K562 (cell line): Measurements from ENCODE around the gene GPX1. TPM values are rescaled to one million over a fixed set of nuclear protein-coding genes. Genes with fewer than 3 reads are reported as not detected.

Experiments used
- ETV1 ChIP-seq: fragments of 450-650 bp; conservative IDR thresholded peaks from 2 replicates; pipeline ENCODE4 v1.6.1; 2016; ENCODE audit warnings: missing genetic modification characterization, control low read depth, low read depth, missing compliant biosample characterization
- ETV6 ChIP-seq, 3 experiments: fragments of 150-350 bp in 1 of 3; sonication (generic) in 1 of 3; formaldehyde crosslinking in 1 of 3; IDR thresholded peaks; 2 replicates each; pipeline versions ENCODE4 v1.6.1 to v1.8.0; 2014 to 2022; ENCODE audit warnings: borderline replicate concordance in 2 of 3, low read depth in 2 of 3, antibody characterized with exemption in 1 of 3, low read length in 1 of 3, mild to moderate bottlenecking in 1 of 3, missing genetic modification reagents in 1 of 3
- HLTF ChIP-seq: fragments of 450-650 bp; IDR thresholded peaks from 2 replicates; pipeline ENCODE4 v1.6.1; 2016
- JUN ChIP-seq, 2 experiments: sonication (generic) in 1 of 2; formaldehyde crosslinking in 1 of 2; IDR thresholded peaks; 2 replicates each; pipeline versions ENCODE4 v1.6.1 to v1.8.0; 2012 to 2022; ENCODE audit warnings: borderline replicate concordance in 2 of 2, mild to moderate bottlenecking in 2 of 2, improper control_type of control experiment in 1 of 2, low read depth in 1 of 2, low read length in 1 of 2, missing genetic modification reagents in 1 of 2
- OTX1 ChIP-seq: fragments of 450-650 bp; formaldehyde crosslinking; IDR thresholded peaks from 2 replicates; pipeline ENCODE4 v1.4.0; 2022; ENCODE audit warnings: mild to moderate bottlenecking
- RCOR1 ChIP-seq, 2 experiments: IDR thresholded peaks; 2 replicates each; pipeline ENCODE4 v1.6.1; 2012; ENCODE audit warnings: low read depth in 2 of 2, low read length in 2 of 2, borderline replicate concordance in 1 of 2, improper control_type of control experiment in 1 of 2
- SMAD1 ChIP-seq: fragments of 150-350 bp; IDR thresholded peaks from 2 replicates; pipeline ENCODE4 v1.6.1; 2014; ENCODE audit warnings: low read length, low read depth; ENCODE audit not compliant: partially characterized antibody
- TAF1 ChIP-seq: IDR thresholded peaks from 2 replicates; pipeline ENCODE4 v1.6.1; 2011; ENCODE audit warnings: mild to moderate bottlenecking, low read length, moderate library complexity; ENCODE audit not compliant: insufficient read depth, control insufficient read depth, severe bottlenecking; ENCODE audit errors: extremely low read depth
- ZNF224 ChIP-seq: sonication (generic); formaldehyde crosslinking; IDR thresholded peaks from 2 replicates; pipeline ENCODE4 v1.8.0; 2022; ENCODE audit warnings: mild to moderate bottlenecking, missing genetic modification reagents
- ZNF41 ChIP-seq: fragments of 250-450 bp; sonication (Bioruptor Pico); conservative IDR thresholded peaks from 2 replicates; pipeline ENCODE4 v1.4.0; 2020; ENCODE audit warnings: mild to moderate bottlenecking
- ZZZ3 ChIP-seq: fragments of 450-650 bp; IDR thresholded peaks from 2 replicates; pipeline ENCODE4 v1.6.1; 2016; ENCODE audit warnings: antibody characterized with exemption, mild to moderate bottlenecking, moderate library complexity
- polyA plus RNA-seq, 8 experiments: library from polyadenylated mRNA; depleted of rRNA in 4 of 8; stranded (reverse) in 5 of 8; unstranded in 3 of 8; fragments of >200 nt; fragmentation: Nextera tagmentation in 2 of 8; fragmentation: Illumina TruSeq in 1 of 8; extraction: Ambion mirVana in 2 of 8; extraction: Trizol in 1 of 8; gene quantifications; 2 replicates each; pipeline versions ENCODE4 v1.2.1 to v1.2.3, GENCODE V29; 2011 to 2014; ENCODE audit warnings: inconsistent platforms in 1 of 8, missing spikeins in 1 of 8
- total RNA-seq, 7 experiments: library from RNA; depleted of rRNA in 6 of 7; stranded (reverse); fragments of >200 nt in 6 of 7; fragmentation: Illumina TruSeq in 2 of 7; extraction: Trizol in 2 of 7; gene quantifications; 2 replicates each; pipeline versions ENCODE4 v1.2.1 to v1.2.3, GENCODE V29; 2011 to 2021; ENCODE audit warnings: low replicate concordance in 1 of 7
- TF ChIP-seq, protein P1 (sequence below), 2 experiments: fragments of 450-650 bp; IDR thresholded peaks; 2 replicates each; pipeline ENCODE4 v1.6.1; 2016; ENCODE audit warnings: mild to moderate bottlenecking in 2 of 2, borderline replicate concordance in 1 of 2, low read depth in 1 of 2, moderate library complexity in 1 of 2
- TF ChIP-seq, protein P2 (sequence below): fragments of 250-450 bp; sonication (Bioruptor Pico); IDR thresholded peaks from 2 replicates; pipeline ENCODE4 v1.6.1; 2021; ENCODE audit warnings: mild to moderate bottlenecking
- TF ChIP-seq, protein P3 (sequence below): IDR thresholded peaks from 2 replicates; pipeline ENCODE4 v1.6.1; 2012; ENCODE audit warnings: low read depth, low read length, improper control_type of control experiment, borderline replicate concordance

Gene GPX1
- total and polyA plus RNA-seq, 9 of the 15 experiments (the other 6 are each of a cell fraction or from before 2014, with no cell fraction given), result 0.08 to 1.3 (median 0.21) TPM; not detected in 5

DNA sequence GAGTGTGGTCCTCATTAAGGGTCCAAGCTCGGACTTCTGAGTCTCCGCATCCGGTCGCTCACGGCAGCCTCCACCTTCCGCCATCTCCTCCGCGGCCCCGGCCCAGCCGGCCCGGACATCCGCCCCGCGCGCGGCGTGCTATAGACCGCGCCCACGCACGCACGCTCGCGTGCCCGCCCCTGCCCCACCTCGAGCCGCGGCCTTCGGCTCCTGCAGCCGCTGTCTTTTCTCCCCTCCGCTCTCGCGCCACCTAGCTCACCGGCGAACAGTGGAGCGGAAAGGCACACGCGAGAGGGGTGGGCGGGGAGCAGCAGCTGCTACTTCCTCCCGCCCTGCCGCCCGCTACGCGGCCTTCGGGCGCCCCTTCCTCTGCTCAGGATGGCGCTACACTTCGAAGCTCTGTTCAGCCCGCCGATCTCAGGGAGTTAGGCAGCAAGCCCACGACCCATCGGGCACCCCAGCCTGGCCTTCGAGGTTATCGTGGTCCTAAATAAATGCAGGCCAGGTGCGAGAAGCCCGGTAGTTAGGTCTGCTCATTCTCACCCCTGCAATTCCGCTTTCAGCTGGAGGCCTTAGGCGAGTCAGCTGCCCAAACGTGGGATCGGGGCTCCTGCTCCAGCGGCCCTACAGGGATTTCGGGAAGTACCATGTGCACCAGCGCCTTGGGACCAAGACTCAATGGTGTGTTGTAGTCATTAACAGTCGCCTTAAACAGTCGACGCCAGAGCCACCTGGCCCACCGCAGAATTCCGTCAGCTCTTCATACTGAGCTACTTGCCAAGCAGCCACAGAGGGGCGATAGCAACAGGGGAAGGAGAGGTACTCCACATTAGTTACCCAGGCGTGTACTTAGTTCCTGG lies 18.0 kb downstream of the GPX1 start, which contains the start of gene USP4 (continued):
- TF ChIP-seq, protein P1, sequence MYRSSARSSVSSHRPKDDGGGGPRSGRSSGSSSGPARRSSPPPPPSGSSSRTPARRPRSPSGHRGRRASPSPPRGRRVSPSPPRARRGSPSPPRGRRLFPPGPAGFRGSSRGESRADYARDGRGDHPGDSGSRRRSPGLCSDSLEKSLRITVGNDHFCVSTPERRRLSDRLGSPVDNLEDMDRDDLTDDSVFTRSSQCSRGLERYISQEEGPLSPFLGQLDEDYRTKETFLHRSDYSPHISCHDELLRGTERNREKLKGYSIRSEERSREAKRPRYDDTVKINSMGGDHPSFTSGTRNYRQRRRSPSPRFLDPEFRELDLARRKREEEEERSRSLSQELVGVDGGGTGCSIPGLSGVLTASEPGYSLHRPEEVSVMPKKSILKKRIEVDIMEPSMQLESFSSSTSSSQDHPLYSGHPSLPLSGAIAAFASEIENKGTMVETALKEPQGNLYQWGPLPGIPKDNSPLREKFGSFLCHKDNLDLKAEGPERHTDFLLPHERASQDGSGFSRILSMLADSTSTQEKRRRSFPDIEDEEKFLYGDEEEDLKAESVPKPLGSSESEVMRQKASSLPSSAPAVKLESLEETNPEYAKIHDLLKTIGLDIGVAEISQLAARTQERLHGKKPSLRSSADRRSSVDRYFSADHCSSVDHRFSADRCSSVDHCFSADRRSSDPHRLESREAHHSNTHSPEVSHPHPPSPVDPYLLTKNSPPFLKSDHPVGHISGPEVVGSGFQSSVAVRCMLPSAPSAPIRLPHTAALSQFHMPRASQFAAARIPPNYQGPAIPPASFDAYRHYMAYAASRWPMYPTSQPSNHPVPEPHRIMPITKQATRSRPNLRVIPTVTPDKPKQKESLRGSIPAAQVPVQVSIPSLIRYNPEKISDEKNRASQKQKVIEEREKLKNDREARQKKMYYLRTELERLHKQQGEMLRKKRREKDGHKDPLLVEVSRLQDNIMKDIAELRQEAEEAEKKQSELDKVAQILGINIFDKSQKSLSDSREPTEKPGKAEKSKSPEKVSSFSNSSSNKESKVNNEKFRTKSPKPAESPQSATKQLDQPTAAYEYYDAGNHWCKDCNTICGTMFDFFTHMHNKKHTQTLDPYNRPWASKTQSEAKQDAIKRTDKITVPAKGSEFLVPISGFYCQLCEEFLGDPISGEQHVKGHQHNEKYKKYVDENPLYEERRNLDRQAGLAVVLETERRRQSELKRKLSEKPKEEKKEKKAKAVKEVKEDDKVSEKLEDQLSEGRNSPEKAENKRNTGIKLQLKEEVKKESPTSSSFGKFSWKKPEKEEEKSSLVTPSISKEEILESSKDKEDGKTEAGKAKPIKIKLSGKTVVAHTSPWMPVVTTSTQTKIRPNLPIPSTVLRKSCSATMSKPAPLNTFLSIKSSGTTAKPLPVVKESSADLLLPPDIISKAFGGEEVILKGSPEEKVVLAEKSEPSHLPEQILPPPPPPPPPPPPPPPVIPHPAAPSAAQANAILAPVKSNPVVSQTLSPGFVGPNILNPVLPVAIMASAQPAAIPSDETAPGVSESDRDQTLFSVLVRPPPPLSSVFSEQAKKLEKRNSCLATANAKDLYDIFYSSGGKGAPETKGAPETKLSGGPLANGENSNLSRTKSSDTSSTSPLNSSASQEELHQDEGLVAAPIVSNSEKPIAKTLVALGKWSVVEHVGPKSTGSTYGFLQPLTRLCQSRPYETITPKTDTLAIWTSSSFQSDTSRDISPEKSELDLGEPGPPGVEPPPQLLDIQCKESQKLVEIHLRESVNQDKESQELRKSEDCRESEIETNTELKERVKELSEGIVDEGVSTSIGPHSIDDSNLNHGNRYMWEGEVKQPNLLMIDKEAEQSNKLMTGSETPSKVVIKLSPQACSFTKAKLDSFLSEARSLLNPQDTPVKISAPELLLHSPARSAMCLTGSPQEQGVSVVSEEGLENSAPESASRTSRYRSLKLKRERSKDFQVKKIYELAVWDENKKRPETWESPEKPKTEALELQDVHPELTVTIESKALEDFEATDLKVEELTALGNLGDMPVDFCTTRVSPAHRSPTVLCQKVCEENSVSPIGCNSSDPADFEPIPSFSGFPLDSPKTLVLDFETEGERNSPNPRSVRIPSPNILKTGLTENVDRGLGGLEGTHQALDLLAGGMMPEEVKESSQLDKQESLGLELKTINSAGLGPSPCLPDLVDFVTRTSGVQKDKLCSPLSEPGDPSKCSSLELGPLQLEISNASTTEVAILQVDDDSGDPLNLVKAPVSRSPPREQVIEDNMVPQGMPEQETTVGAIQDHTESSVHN (IDR thresholded peaks at IDR 0.05; ENCODE audit: borderline replicate concordance in 1 of 2, low read depth in 1 of 2), result 0 out of 4 replicates have a peak, but pooled peaks of 1 of the 2 experiments have one; percentile 30
- TF ChIP-seq, protein P2, sequence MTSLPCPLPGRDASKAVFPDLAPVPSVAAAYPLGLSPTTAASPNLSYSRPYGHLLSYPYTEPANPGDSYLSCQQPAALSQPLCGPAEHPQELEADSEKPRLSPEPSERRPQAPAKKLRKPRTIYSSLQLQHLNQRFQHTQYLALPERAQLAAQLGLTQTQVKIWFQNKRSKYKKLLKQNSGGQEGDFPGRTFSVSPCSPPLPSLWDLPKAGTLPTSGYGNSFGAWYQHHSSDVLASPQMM (CRISPR knock-in tag), result no peak
- TF ChIP-seq TAF1 (peak; percentile 55), HLTF (no peak), ZNF224 (CRISPR knock-in tag) (0 out of 2 replicates have a peak, but pooled peaks have one; percentile 64), OTX1 (CRISPR knock-in tag) (0 out of 2 replicates have a peak, but pooled peaks have one; percentile 49), RCOR1 (IDR thresholded peaks at IDR 0.05; ENCODE audit: borderline replicate concordance in 1 of 2, low read depth in 2 of 2, low read length in 2 of 2) (peak in 1 of 2 experiments; percentile 50; a peak in 1 of 4 replicates), SMAD1 (peak; percentile 14), ZNF41 (CRISPR knock-in tag) (no peak), ETV6 (IDR thresholded peaks at IDR 0.05; ENCODE audit: borderline replicate concordance in 1 of 2, low read depth in 2 of 2, low read length in 1 of 2) (no peak), ETV6 (CRISPR knock-in tag; IDR thresholded peaks at IDR 0.05; ENCODE audit: borderline replicate concordance) (0 out of 2 replicates have a peak, but pooled peaks have one; percentile 73), ETV1 (tag) (peak; percentile 25; the same call in 1 of the 2 replicates), JUN (IDR thresholded peaks at IDR 0.05; ENCODE audit: borderline replicate concordance, low read depth, low read length) (peak; percentile 21; the same call in 1 of the 2 replicates), JUN (CRISPR knock-in tag; IDR thresholded peaks at IDR 0.05; ENCODE audit: borderline replicate concordance) (no peak), ZZZ3 (no peak)
- TF ChIP-seq, protein P3, sequence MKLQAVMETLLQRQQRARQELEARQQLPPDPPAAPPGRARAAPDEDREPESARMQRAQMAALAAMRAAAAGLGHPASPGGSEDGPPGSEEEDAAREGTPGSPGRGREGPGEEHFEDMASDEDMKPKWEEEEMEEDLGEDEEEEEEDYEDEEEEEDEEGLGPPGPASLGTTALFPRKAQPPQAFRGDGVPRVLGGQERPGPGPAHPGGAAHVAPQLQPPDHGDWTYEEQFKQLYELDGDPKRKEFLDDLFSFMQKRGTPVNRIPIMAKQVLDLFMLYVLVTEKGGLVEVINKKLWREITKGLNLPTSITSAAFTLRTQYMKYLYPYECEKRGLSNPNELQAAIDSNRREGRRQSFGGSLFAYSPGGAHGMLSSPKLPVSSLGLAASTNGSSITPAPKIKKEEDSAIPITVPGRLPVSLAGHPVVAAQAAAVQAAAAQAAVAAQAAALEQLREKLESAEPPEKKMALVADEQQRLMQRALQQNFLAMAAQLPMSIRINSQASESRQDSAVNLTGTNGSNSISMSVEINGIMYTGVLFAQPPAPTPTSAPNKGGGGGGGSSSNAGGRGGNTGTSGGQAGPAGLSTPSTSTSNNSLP, result no peak
